Prostate gland (tissue), 2 donors: ENCODE results near the gene NOCT.

Experiments used
- CTCF ChIP-seq, 4 experiments: fragments of 200-600 bp in 2 of 4; fragments of 450-650 bp in 2 of 4; sonication (generic) in 2 of 4; IDR thresholded peaks; 1 replicate in 3 of 4; 2 replicates in 1 of 4; pipeline ENCODE4 v1.5.1; 2016 to 2019; ENCODE audit warnings: antibody characterized with exemption in 4 of 4, mild to moderate bottlenecking in 2 of 4, moderate library complexity in 2 of 4
- POLR2A ChIP-seq: fragments of 450-650 bp; IDR thresholded peaks from one replicate; pipeline ENCODE4 v1.6.1; 2016; ENCODE audit warnings: antibody characterized with exemption, mild to moderate bottlenecking
- POLR2AphosphoS5 ChIP-seq: sonication (generic); formaldehyde crosslinking; IDR thresholded peaks from one replicate; pipeline ENCODE4 v1.6.1; 2017; ENCODE audit warnings: antibody characterized with exemption

- TF ChIP-seq CTCF (IDR thresholded peaks at IDR 0.05) (no peak), POLR2AphosphoS5 (no peak), POLR2A (no peak)
Measured at GRCh38 chr4:139060591-139060990, 45.0 kb downstream of the NOCT start.
